Measurements from ENCODE around the gene INTS6L.

INTS6L gene

DNA sequence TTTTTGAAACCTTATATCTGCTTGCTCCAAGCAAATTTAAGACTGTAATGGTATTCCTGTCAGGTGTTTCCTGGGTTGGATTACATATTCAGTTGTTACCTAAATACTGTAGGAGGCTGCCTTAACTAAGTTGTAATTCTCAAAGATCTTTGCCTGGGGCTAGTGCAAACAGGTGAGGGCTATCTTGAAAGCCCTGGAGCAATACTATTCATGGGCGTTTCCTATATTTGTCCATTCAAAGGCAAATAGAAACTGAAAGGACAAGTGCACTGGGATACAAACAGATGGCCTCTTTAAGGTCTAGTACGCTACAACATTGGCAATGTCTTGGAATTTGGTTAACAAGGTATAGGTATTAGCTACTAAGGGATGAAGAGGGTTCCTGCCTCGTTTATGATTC lies 108.9 kb downstream of the INTS6L start:
- DNase-seq: no peak
